LHCN-M2 (cell line): Measurements from ENCODE around the gene NHSL2. TPM values are rescaled to one million over a fixed set of nuclear protein-coding genes. Genes with fewer than 3 reads are reported as not detected.

Experiments
- DNase-seq: peaks from one replicate; pipeline ENCODE4 v3.0.0-alpha.2; 2012; ENCODE audit warnings: low read depth
- total RNA-seq: library from RNA; depleted of rRNA; stranded (reverse); fragments of >200 nt; gene quantifications from 2 replicates; pipeline ENCODE4 v1.2.3, GENCODE V29; 2014

NHSL2 gene
- total RNA-seq, 1 experiment from 2014 or later = 0.23 TPM

- DNase-seq = no peak
These were observed 217.7 kb downstream of the NHSL2 start for GRCh38 chrX:72128183-72128834.

- no peak for DNase-seq
These were observed 218.2 kb downstream of the NHSL2 start for GRCh38 chrX:72128881-72129280.

DNA sequence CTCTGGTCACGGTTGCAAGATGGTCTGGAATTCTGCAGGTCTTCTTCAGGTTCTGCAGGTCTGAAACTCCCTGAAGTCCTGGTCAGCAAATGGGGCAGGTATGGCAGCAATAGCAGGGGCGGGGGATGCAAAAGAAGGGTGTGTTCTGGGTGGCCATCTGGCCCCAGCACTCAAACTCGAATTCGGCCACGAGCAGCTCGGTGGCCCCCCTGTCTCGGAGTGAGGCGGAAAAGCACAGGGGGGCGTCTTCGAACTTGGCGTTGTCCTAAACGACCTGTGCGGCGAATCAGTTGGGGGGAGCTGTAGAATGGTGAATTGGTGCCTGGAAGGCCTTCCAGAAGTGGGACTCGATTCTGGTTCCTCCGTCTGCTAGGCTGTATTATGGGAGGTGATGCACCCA, 219.0 kb downstream of the NHSL2 start:
- DNase-seq = no peak

GRCh38 chrX:72130156-72130761, 219.6 kb downstream of the NHSL2 start:
- DNase-seq = no peak

DNA sequence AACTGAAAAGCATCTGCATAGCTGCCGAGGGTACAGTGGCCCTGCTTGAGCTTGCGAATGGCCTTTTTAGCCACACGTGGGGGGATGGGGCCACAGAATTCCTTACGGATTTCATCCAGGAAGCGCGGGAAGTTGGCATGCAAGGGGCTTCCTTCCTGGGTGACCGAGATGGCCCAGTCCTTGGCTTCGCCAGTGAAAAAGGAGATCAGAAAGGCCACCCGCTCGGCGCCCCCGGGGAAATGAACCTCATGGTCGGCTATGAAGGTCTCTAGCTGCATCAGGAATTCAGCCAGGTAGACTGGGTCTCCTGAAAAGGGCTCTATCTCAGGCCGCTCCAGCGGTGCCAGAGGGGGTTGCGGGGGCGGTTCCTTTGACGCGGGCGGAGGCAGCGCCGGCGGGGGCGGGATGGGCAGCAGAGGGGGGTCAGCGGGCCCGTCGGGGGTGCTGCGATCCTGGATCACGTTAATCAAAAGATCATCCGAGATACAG, 220.2 kb downstream of the NHSL2 start:
- DNase-seq = no peak

GRCh38 chrX:72131317-72132294, 221.0 kb downstream of the NHSL2 start, which contains the start of gene RTL5:
Gene RTL5 (minus strand): TSS chrX:72131915.
- DNase-seq = peak; percentile 86

- DNase-seq = no peak
These were observed 221.8 kb downstream of the NHSL2 start for GRCh38 chrX:72132456-72132855.

GRCh38 chrX:72133851-72134546, 223.4 kb downstream of the NHSL2 start:
- no peak for DNase-seq

DNA sequence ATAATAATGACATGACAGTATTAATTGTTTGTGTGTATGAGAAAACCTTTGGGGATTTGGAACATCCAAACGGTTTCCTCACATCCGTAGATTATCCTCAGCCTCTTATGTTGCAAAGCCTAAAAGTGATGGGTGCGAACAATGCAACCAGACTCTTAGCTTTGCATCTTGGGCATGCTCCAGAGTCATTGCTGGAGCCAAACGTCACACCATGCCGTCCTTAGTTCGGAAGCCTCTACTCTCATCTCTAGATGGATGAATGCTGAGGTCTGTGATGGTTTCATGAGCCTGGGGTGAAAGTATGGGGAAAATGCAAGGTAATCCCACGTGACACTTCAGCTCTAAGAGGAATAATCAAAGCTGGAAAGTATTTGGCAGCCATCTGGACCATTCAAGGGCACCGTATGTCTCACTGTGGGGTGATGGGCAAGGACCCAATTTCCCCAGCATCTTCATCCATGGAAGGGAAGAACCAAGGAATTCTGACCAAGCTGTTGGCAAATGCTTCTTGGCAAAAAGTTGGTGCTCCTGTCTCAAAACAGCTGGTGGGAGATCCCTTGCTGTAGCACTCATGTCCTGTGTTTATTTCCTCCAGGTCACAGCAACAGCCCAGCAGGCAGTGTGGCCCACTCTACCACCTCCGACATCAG, 227.3 kb downstream of the NHSL2 start:
- DNase-seq = no peak

DNA sequence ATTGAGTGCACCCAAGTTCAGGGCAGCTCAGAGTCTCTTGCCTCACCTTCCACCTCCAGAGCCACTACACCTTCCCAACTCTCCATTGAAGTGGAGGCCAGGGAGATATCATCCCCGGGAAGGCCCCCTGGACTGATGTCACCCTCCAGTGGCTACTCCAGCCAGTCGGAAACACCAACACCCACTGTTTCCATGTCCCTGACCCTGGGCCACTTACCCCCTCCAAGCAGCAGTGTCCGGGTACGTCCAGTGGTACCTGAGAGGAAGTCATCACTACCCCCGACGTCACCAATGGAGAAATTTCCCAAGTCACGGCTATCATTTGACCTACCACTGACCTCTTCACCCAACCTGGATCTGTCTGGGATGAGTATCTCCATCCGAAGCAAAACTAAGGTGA, 228.9 kb downstream of the NHSL2 start:
- DNase-seq = no peak

DNA sequence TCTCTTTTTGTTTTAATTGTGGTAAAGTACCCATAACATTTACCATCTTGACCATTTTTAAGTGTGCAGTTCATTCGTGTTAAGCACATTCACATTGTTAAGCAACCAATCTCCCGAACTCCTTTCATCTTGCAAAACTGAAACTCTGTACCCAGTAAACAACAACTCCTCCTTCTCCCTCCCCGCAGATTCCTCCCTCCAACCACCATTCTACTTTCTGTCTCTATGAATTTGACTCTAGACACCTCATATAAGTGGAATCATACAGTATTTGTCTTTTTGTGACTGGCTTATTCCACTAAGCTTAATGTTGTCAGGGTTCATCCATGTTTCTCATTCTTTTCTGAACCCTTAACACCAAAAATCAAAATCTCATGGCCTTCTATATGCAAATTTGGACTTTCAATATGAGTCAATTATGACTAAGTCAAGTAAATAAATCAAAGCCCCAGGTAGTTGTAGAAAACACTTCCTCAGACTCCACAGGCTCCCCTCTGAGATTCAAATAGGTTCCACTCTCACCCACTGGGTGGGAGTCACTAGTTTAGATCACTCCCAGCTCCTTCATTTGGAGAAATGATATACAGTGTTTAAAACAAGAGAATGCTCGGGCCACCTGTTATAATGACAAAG, 230.8 kb downstream of the NHSL2 start:
- DNase-seq = no peak

GRCh38 chrX:72142094-72142793, 231.6 kb downstream of the NHSL2 start:
- peak; percentile 11 for DNase-seq

GRCh38 chrX:72142794-72143608, 232.4 kb downstream of the NHSL2 start:
- DNase-seq = no peak

DNA sequence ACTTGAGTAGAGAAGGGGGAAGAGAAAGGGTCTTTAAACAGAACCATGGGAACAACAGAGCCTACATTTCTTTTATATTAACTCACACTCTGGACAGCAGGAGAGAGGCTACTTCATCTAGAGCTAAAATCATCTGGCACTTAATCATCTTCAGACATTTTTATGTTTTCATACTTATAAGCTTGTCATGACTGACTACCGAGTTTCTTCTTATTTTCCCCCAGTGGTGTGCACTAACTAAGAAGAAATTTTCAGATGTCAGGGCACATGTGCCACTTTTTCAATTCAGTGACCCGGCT, 232.9 kb downstream of the NHSL2 start:
- no peak for DNase-seq

GRCh38 chrX:72145181-72145580, 234.5 kb downstream of the NHSL2 start:
- DNase-seq = no peak

DNA sequence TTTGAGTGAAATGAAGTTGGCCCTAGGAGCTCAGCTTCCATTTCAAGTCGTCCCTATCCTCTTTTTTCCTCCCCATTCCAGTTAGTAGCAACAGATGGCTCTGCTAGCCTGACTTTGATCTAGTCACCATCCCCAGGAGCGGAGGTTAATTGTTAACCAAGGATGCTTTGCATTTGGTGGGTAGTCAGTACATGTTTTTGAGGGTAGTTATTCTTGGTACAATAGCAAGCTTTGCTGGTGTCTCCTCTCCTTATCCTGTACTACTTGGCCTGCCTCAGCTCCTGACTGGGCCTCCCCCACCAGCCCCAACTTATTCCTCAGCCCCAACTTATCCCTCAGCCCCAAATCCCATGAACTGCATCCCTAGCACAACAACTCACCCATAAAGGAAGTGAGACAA, 235.9 kb downstream of the NHSL2 start:
- no peak for DNase-seq

DNA sequence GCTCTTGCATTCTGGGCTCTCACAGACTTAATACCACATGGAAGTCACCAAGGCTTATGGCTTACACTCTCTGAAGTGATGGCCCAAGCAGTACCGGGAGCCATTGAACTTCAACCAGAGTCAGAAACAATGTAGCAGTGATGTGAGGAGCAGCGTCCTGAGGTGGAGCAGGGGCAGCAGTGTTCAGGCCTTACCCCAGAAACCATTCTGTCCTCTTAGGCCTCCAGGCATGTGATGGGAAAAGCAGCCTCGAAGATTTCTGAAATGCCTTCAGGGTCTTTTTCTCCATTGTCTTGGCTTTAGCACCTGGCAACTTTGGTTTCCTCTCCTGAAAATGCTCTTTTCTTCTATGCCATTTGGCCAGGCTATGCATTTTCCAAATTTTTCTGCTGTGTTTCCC, 248.1 kb downstream of the NHSL2 start:
- no peak for DNase-seq

- no peak for DNase-seq
These were observed 249.1 kb downstream of the NHSL2 start for GRCh38 chrX:72159769-72160168.

DNA sequence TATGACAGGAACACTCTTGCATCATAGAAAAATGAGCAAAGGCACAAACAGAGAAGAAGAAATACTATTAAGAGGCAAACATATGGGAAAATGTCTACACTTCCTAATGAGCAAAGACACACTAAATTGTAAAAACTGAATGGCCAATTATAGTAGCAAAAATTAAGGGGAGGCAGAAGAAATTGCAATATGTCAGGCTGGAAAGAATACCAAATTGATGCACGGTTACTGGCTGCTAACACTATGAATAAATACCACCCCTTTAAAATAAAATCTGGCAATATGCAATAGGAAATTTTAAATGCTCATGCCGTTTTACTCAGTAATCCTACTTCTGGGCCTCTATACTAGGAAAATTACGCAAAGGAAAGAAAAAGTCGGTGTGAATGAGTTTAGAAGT, 254.9 kb downstream of the NHSL2 start:
- no peak for DNase-seq
